ENCODE data around the gene GNPAT.
"Not testable (repeated sequence)": the region's sequence is repeated elsewhere in the genome, so short reads cannot be mapped to it uniquely, and the experiment has no call there.

GRCh38 chr1:231212301-231212700 is 28.7 kb upstream of the GNPAT start:
- not testable (repeated sequence) for TF ChIP-seq CTCF (IDR thresholded peaks at IDR 0.05; ENCODE audit: insufficient read depth, low read length, poor library complexity, severe bottlenecking); EZH2phosphoT487 (conservative IDR thresholded peaks at IDR 0.05; ENCODE audit: low read length)
